ENCODE measurements around the gene FAM209B. TPM values are rescaled to one million over a fixed set of nuclear protein-coding genes. Genes with fewer than 3 reads are reported as not detected.
A peak's percentile ranks its signal among the peaks of the same experiment; 100 is the strongest.

Gene FAM209B
- total and polyA plus RNA-seq, 10 of the 15 experiments (the other 5 are each of a cell fraction or from before 2014, with no cell fraction given): 0.22 to 0.77 (median 0.41) TPM; not detected in 2

DNA sequence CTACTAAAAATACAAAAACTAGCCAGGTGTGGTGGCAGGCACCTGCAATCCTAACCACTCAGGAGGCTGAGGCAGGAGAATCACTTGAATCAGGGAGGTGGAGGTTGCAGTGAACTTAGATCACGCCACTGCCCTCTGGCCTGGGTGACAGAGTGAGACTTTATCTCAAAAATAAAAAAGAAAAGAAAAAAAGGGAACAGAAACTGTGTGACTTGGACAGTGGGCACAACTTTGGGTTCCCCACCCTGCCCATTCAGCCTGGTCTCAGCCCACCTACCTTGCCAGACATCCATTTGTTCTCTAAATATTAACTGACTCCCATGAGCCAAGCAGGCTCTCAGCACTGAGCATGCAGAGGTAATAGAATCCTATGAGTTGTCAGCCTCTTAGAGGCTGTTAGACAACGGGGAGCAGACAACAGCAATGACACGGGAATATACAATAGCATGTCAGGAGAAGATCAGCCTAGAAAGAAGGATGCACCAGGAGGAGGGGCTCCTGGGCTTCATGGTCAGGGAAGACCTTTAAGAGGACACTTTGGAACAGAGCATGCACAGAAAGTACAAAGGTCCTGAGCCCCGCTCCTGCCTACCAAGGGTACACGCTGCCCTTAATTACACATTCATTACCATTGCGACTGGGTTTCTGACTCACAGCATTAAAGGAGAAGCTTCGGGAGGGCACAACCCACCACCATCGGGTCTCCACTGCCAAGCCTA is 20.0 kb downstream of the FAM209B start:
- no peak overlapping the region for H2AFZ ChIP-seq (ENCODE audit: control insufficient read depth, low read depth, low read length)
- 68% methylated on average over 8 of the region's 8 CpGs for WGBS (ENCODE audit: insufficient coverage, insufficient replicate concordance, low lambda C conversion rate, missing lambda C conversion rate)
- in situ Hi-C loops (cut with MboI): loop anchor here (5.0 kb wide), 3 partner anchors 444 to 789 kb away; no protein-coding TSS in a partner anchor

DNA sequence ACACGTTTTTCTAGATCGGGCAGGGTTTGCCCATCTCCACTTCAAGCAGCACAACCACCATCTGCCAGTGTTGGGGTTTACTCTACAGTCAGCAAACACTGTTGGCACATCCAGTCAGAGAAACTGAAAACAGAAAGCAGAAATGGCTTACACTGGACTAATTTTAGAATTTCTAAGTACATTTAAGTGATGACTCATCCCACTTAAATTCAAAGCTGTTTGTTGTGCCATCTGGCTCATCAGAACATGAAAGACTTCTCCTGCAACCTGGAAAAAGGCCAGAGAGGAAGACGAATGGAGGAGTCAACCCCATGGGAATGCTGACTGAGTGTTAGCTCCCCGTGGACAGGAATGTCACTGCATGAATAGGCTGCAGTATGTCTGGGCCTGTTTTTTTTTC is 21.8 kb downstream of the FAM209B start:
- 0% methylated on average over 4 of the region's 4 CpGs for WGBS (ENCODE audit: insufficient coverage, insufficient replicate concordance, low lambda C conversion rate, missing lambda C conversion rate)
- in situ Hi-C loops (cut with MboI) (loop anchor here (5.0 kb wide), 3 partner anchors 442 to 787 kb away; no protein-coding TSS in a partner anchor), intact Hi-C loops (cut with micrococcal nuclease; ENCODE audit: unreplicated experiment) (loop anchor here (1.0 kb wide), 1 partner anchor 22 kb away; no protein-coding TSS in a partner anchor)
- ATAC-seq (peak; percentile 92), DNase-seq (ENCODE audit: low read depth, low spot score) (peak; percentile 83), FAIRE-seq (peak; percentile 90)
- H2AFZ ChIP-seq (ENCODE audit: control insufficient read depth, low read depth, low read length): no peak overlapping the region; the same call in 1 of the 2 replicates
- peaks cover 16% of the 10 kb centered on the region for H3K4me1 ChIP-seq (ENCODE audit: control insufficient read depth, insufficient read depth, low read length)
- no peaks in the 10 kb centered on the region for H4K20me1 ChIP-seq (ENCODE audit: control insufficient read depth, insufficient read depth)
- H3K9ac ChIP-seq (ENCODE audit: control insufficient read depth, insufficient read depth, low read length): no peak overlapping the region
- ChIA-PET POLR2A (interaction anchor here (0.6 kb wide), 1 partner anchor 1850 kb away, joined by 3 read pairs; no protein-coding TSS in a partner anchor), CTCF (interaction anchor here (1.1 kb wide), 1 partner anchor 12 kb away, joined by 3 read pairs; no protein-coding TSS in a partner anchor), SMC1A (ENCODE audit: uncharacterized antibody, unreplicated experiment) (interaction anchor here (0.7 to 1.1 kb wide), 2 partner anchors 10 to 42 kb away, joined by 3 read pairs; no protein-coding TSS in a partner anchor), RAD21 (ENCODE audit: unreplicated experiment) (interaction anchor here (0.8 kb wide), 1 partner anchor 24 kb away, joined by 3 read pairs; no protein-coding TSS in a partner anchor)
- H3K27me3 ChIP-seq (replicated peaks in 1 of 2; ENCODE audit: control insufficient read depth in 2 of 2, insufficient read depth in 2 of 2, low read length in 1 of 2): no peaks in the 10 kb centered on the region
- no peaks in the 10 kb centered on the region for H3K79me2 ChIP-seq (ENCODE audit: control insufficient read depth, insufficient read depth, low read length)
- H3K4me3 ChIP-seq: no peak overlapping the region
- no peaks in the 10 kb centered on the region for H3K36me3 ChIP-seq (ENCODE audit: control insufficient read depth in 2 of 2, insufficient read depth in 2 of 2, low read length in 1 of 2)
- no TSS peak for BruUV-seq (replicated peaks)
- H3K9me3 ChIP-seq (replicated peaks; ENCODE audit: control insufficient read depth, insufficient read depth, low read length): no peaks in the 10 kb centered on the region
- peak overlapping the region; percentile 52 for H3K4me2 ChIP-seq (ENCODE audit: control insufficient read depth, insufficient read depth)
- H3K27ac ChIP-seq (ENCODE audit: control insufficient read depth, insufficient read depth): peak overlapping the region; percentile 17; the same call in 1 of the 2 replicates
- TF ChIP-seq JUNB (IDR thresholded peaks at IDR 0.05) (peak; percentile 61), CHD2 (IDR thresholded peaks at IDR 0.05; ENCODE audit: borderline replicate concordance, low read depth, low read length) (no peak), NFYA (IDR thresholded peaks at IDR 0.05; ENCODE audit: borderline replicate concordance, low read depth, low read length) (no peak), ATF7 (IDR thresholded peaks at IDR 0.05; ENCODE audit: low read depth) (peak; percentile 67), NBN (IDR thresholded peaks at IDR 0.05) (0 out of 2 replicates have a peak, but pooled peaks have one; percentile 24), BRCA1 (IDR thresholded peaks at IDR 0.05; ENCODE audit: low read depth, low read length) (no peak), MTA2 (IDR thresholded peaks at IDR 0.05; ENCODE audit: low read depth) (peak; percentile 80), DPF2 (IDR thresholded peaks at IDR 0.05) (0 out of 2 replicates have a peak, but pooled peaks have one; percentile 40), RCOR1 (conservative IDR thresholded peaks at IDR 0.05; ENCODE audit: low read depth, low read length) (0 out of 2 replicates have a peak, but pooled peaks have one; percentile 38), IKZF2 (IDR thresholded peaks at IDR 0.05) (peak; percentile 85 to 89), STAT1 (conservative IDR thresholded peaks at IDR 0.05) (no peak), JUND (IDR thresholded peaks at IDR 0.05; ENCODE audit: low read depth, low read length) (peak; percentile 69)
- TF ChIP-seq, protein P1, sequence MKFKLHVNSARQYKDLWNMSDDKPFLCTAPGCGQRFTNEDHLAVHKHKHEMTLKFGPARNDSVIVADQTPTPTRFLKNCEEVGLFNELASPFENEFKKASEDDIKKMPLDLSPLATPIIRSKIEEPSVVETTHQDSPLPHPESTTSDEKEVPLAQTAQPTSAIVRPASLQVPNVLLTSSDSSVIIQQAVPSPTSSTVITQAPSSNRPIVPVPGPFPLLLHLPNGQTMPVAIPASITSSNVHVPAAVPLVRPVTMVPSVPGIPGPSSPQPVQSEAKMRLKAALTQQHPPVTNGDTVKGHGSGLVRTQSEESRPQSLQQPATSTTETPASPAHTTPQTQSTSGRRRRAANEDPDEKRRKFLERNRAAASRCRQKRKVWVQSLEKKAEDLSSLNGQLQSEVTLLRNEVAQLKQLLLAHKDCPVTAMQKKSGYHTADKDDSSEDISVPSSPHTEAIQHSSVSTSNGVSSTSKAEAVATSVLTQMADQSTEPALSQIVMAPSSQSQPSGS (IDR thresholded peaks at IDR 0.05; ENCODE audit: low read length): peak; percentile 20; the same call in 1 of the 2 replicates

More for the DNA sequence above, 20.0 kb downstream of the FAM209B start:
- DNase-seq (ENCODE audit: low read depth, low spot score) (peak; percentile 36), ATAC-seq (peak; percentile 61), FAIRE-seq (no peak)
- no peaks in the 10 kb centered on the region for H3K36me3 ChIP-seq (ENCODE audit: control insufficient read depth in 2 of 2, insufficient read depth in 2 of 2, low read length in 1 of 2)
- no peak overlapping the region for H3K27ac ChIP-seq (ENCODE audit: control insufficient read depth, insufficient read depth)
- H3K4me1 ChIP-seq (ENCODE audit: control insufficient read depth, insufficient read depth, low read length): peaks cover 16% of the 10 kb centered on the region
- ChIA-PET RAD21 (ENCODE audit: unreplicated experiment) (no interaction called here), SMC1A (ENCODE audit: uncharacterized antibody, unreplicated experiment) (no interaction called here), POLR2A (no interaction called here), CTCF (interaction anchor here (0.7 kb wide), 1 partner anchor 237 kb away, joined by 3 read pairs; no protein-coding TSS in a partner anchor)
- H3K27me3 ChIP-seq (replicated peaks in 1 of 2; ENCODE audit: control insufficient read depth in 2 of 2, insufficient read depth in 2 of 2, low read length in 1 of 2): no peaks in the 10 kb centered on the region
- no peaks in the 10 kb centered on the region for H4K20me1 ChIP-seq (ENCODE audit: control insufficient read depth, insufficient read depth)
- BruUV-seq (replicated peaks): no TSS peak
- TF ChIP-seq TCF12 (IDR thresholded peaks at IDR 0.05; ENCODE audit: low read depth, low read length) (no peak), LARP7 (IDR thresholded peaks at IDR 0.05) (no peak), RUNX3 (IDR thresholded peaks at IDR 0.05; ENCODE audit: low read length) (no peak), SPI1 (IDR thresholded peaks at IDR 0.05; ENCODE audit: borderline replicate concordance, insufficient read depth, low read depth, low read length) (peak; percentile 62; the same call in 1 of the 2 replicates), NR2F1 (conservative IDR thresholded peaks at IDR 0.05) (peak; percentile 46; the same call in 1 of the 2 replicates), DPF2 (IDR thresholded peaks at IDR 0.05) (0 out of 2 replicates have a peak, but pooled peaks have one; percentile 38)
- TF ChIP-seq, protein P2, sequence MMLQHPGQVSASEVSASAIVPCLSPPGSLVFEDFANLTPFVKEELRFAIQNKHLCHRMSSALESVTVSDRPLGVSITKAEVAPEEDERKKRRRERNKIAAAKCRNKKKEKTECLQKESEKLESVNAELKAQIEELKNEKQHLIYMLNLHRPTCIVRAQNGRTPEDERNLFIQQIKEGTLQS (IDR thresholded peaks at IDR 0.05; ENCODE audit: borderline replicate concordance, extremely low read depth, low read depth, low read length): no peak
- intact Hi-C loops (cut with micrococcal nuclease; ENCODE audit: unreplicated experiment): no loop called here
- no peak overlapping the region for H3K4me3 ChIP-seq
- no peaks in the 10 kb centered on the region for H3K9me3 ChIP-seq (replicated peaks; ENCODE audit: control insufficient read depth, insufficient read depth, low read length)
- no peak overlapping the region for H3K9ac ChIP-seq (ENCODE audit: control insufficient read depth, insufficient read depth, low read length)
- H3K79me2 ChIP-seq (ENCODE audit: control insufficient read depth, insufficient read depth, low read length): no peaks in the 10 kb centered on the region
- no peak overlapping the region for H3K4me2 ChIP-seq (ENCODE audit: control insufficient read depth, insufficient read depth)
